NB4 (cell line): ENCODE data around the gene SH3D19.
"Not testable (repeated sequence)": the region's sequence is repeated elsewhere in the genome, so short reads cannot be mapped to it uniquely, and the experiment has no call there.

Source experiments
- DNase-seq: peaks from one replicate; pipeline ENCODE4 v3.0.0; 2010; ENCODE audit warnings: low read depth
- H3K4me3 ChIP-seq: one replicate; pipeline ENCODE4 v1.5.1; 2011; ENCODE audit warnings: mild to moderate bottlenecking, low read depth, low read length, moderate library complexity
- MYC ChIP-seq: IDR thresholded peaks from 2 replicates; pipeline ENCODE4 v1.6.1; 2011; ENCODE audit warnings: low read depth, low read length
- POLR2A ChIP-seq: IDR thresholded peaks from 2 replicates; pipeline ENCODE4 v1.6.1; 2011; ENCODE audit warnings: mild to moderate bottlenecking; ENCODE audit not compliant: insufficient read length; ENCODE audit errors: extremely low read depth
- TF ChIP-seq, protein P1 (sequence below): IDR thresholded peaks from 2 replicates; pipeline ENCODE4 v1.6.1; 2011; ENCODE audit warnings: low read depth, low read length
- TF ChIP-seq, protein P2 (sequence below): IDR thresholded peaks from one replicate; pipeline ENCODE4 v1.5.1; 2012; ENCODE audit warnings: low read depth, low read length

Gene SH3D19

DNA sequence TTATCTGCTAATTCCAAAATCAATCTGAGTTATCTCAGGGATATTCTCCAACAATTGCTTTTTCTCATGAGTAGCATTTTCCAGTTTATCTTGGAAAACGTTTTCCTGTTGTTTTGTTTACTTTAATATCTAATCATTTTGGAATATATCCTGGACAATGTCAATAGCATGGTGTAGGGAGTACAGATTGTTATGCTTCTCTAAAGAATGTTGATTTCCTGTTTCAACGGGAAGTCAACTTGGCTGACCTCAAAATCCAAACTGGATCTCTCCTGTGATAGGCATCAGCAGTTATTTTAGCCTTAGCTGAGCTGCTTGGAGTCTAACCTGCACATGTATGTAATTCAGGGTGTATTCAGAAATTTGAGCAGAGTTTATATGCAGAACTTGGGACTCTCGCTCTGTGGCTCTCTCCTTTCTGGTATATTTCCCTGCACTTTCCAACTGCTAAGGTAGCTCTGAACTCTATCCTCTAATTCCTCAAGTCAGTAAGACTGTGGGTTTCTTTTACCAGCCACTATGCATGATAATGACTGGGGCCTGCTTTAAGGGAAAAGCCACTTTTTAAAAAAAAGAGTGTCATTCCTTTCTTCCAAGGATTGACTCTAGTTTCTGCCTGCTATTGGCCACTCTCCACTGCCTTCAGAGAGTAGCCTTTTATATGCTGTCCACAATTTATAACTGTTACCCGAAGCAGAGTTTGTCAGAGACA is 40.7 kb downstream of the SH3D19 start:
- H3K4me3 ChIP-seq: no peak overlapping the region
- no peak for DNase-seq
- TF ChIP-seq POLR2A (no peak), MYC (no peak)
- TF ChIP-seq, protein P1, sequence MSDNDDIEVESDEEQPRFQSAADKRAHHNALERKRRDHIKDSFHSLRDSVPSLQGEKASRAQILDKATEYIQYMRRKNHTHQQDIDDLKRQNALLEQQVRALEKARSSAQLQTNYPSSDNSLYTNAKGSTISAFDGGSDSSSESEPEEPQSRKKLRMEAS: no peak
- TF ChIP-seq, protein P2, sequence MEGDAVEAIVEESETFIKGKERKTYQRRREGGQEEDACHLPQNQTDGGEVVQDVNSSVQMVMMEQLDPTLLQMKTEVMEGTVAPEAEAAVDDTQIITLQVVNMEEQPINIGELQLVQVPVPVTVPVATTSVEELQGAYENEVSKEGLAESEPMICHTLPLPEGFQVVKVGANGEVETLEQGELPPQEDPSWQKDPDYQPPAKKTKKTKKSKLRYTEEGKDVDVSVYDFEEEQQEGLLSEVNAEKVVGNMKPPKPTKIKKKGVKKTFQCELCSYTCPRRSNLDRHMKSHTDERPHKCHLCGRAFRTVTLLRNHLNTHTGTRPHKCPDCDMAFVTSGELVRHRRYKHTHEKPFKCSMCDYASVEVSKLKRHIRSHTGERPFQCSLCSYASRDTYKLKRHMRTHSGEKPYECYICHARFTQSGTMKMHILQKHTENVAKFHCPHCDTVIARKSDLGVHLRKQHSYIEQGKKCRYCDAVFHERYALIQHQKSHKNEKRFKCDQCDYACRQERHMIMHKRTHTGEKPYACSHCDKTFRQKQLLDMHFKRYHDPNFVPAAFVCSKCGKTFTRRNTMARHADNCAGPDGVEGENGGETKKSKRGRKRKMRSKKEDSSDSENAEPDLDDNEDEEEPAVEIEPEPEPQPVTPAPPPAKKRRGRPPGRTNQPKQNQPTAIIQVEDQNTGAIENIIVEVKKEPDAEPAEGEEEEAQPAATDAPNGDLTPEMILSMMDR: no peak

DNA sequence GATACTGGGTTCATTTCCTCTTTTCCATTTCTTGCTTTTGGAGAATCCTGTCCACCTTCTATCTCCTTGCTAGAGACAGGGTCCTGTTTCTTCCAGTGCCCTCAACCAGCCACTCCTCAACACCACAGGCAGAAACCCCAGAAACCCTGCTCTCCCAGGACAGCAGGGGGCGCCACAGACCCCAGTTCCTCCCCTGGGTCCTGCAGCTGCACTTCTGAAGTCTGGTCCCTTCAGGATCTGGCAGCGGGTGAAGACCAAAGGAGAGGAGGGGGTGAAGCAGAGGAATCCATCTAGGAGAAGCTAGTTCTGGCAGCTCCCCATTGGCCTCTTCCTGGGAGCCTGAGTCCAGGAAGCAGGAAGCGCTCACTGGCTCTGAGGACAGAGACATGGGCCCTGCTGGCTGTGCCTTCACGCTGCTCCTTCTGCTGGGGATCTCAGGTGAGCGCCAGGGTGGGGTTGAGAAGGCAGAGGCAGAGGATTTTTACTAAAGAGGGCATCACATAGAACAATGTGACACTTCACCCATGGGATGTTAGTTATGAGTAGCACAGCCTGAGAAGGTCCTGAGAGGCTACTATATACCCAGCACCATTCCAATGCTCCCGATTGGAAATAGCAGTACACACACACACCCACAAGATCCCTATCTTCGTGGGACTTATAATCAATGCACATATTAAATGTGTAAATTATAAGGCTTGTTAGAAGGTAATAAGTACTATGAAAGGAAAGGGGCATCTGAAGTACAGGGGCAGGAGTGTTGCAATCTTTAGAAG is 48.4 kb downstream of the SH3D19 start, which contains the start of gene PRSS48:
Gene PRSS48, plus strand, starts transcription at position 375 of the 776 bp plus-strand sequence. Its CDS starts 12 bp downstream, at position 387.
- DNase-seq: peak; percentile 60
- no peak for TF ChIP-seq POLR2A
- TF ChIP-seq, protein P2: peak; percentile 85
- H3K4me3 ChIP-seq: no peak within 1 kb of the TSS

DNA sequence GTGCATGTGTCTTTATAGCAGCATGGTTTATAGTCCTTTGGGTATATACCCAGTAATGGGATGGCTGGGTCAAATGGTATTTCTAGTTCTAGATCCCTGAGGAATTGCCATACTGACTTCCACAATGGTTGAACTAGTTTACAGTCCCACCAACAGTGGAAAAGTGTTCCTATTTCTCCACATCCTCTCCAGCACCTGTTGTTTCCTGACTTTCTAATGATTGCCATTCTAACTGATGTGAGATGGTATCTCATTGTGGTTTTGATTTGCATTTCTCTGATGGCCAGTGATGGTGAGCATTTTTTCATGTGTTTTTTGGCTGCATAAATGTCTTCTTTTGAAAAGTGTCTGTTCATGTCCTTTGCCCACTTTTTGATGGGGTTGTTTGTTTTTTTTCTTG is 56.5 kb downstream of the SH3D19 start:
- H3K4me3 ChIP-seq, DNase-seq: not testable (repeated sequence)

DNA sequence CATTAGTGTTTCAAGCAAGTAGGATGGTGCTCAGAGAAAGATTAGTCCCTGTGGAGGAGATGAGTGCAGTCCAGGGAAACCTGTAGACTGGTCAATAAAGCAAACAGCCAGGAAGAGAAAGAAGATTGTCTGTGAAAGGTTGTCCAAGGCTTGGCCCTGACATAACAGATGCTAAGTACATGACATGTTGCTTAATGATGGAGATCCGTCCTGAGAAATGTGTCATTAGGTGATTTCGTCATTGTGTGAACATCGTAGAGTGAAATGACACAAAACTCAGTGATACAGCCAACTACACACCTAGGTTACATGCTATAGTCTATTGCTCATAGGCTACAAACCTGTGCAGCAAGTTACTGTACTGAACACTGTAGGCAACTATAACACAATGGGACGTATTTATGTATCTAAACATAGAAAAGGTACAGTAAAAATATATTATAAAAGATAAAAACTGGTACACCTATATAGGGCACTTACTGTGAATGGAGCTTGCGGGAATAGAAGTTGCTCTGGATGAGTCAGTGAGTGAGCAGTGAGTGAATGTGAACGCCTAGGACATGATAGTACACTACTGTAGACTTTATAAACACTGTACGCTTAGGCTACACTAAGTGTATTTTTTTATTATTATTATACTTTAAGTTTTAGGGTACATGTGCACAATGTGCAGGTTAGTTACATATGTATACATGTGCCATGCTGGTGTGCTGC is 57.4 kb downstream of the SH3D19 start:
- DNase-seq: no peak
- no peak for TF ChIP-seq POLR2A
- TF ChIP-seq, protein P2: no peak
- TF ChIP-seq, protein P1: no peak
- no peak for TF ChIP-seq MYC

DNA sequence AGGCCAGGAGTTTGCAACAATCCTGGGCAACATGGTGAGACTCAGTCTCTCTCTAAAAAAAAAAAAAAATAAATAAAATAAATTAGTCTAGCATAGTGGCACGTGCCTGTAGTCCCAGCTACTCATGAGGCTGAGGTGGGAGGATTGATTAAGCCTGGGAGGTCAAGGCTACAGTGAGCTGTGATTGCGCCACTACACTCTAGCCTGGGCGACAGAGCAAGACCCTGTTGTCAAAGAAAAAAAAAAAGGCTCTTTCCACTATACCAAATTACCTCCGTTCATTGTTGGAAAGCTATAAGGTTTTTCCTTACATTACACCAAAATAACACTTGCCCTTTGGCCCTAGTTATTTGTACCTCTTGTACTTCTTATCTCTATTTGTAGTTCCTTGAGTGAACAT is 58.3 kb downstream of the SH3D19 start:
- no peak for DNase-seq
- TF ChIP-seq, protein P2: no peak
- no peak for TF ChIP-seq POLR2A
- TF ChIP-seq, protein P1: no peak
- TF ChIP-seq MYC: no peak
- no peak overlapping the region for H3K4me3 ChIP-seq

More for the DNA sequence above, 57.4 kb downstream of the SH3D19 start:
- no peak overlapping the region for H3K4me3 ChIP-seq

DNA sequence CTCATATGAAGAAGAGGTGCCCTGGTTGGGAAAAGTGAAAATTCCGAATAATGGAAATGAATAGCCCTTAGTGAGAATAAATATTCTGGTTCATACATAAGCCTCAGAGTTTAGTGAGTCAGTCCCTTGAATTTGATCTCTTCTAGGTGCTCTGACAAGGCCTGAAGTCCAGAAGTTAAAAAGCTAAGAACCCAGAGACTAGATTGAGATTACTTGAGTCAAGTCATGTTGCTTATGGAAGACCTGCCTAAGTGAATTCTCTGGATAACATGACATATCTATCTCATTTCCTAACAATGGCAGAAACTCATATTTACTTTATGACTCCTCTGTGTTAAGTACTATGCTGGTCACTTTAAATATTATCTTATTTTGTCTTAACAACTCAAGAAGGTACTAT is 58.9 kb downstream of the SH3D19 start:
- TF ChIP-seq MYC: no peak
- TF ChIP-seq, protein P1: no peak
- DNase-seq: no peak
- H3K4me3 ChIP-seq: no peak overlapping the region
